Psoas muscle (tissue), 8 donors: Measurements from ENCODE around the gene ATF7. TPM values are rescaled to one million over a fixed set of nuclear protein-coding genes. Genes with fewer than 3 reads are reported as not detected.
"Not testable (repeated sequence)": the region's sequence is repeated elsewhere in the genome, so short reads cannot be mapped to it uniquely, and the experiment has no call there.

Source experiments
- ATAC-seq, 4 donors: fragments of 200-7000 bp; cut with Tn5 transposase; one replicate each; pipeline ENCODE4 v1.9.1; 2020; ENCODE audit warnings: moderate library complexity in 3 of 4, mild to moderate bottlenecking in 2 of 4
- DNase-seq, 2 donors: peaks; one replicate each; pipeline ENCODE4 v3.0.0-alpha.2; 2020
- H3K27ac ChIP-seq: fragments of 200-600 bp; one replicate; pipeline ENCODE4 v1.8.0; 2022
- H3K27me3 ChIP-seq, 3 donors: fragments of 200-600 bp in 1 of 3; one replicate each; pipeline versions ENCODE4 v1.6.1 to v1.8.0; 2013 to 2022; ENCODE audit warnings: low read length in 2 of 3, mild to moderate bottlenecking in 2 of 3, moderate library complexity in 1 of 3; ENCODE audit not compliant: insufficient read depth in 3 of 3
- H3K36me3 ChIP-seq, 2 donors: fragments of 200-600 bp in 1 of 2; one replicate each; pipeline versions ENCODE4 v1.6.1 to v1.8.0; 2013 to 2022; ENCODE audit warnings: low read depth in 1 of 2, mild to moderate bottlenecking in 1 of 2, moderate library complexity in 1 of 2; ENCODE audit not compliant: insufficient read depth in 1 of 2
- H3K4me1 ChIP-seq: fragments of 200-600 bp; one replicate; pipeline ENCODE4 v1.8.0; 2022
- H3K4me3 ChIP-seq: fragments of 200-600 bp; one replicate; pipeline ENCODE4 v1.8.0; 2022; ENCODE audit warnings: mild to moderate bottlenecking
- H3K9me3 ChIP-seq: fragments of 200-600 bp; one replicate; pipeline ENCODE4 v1.8.0; 2022
- CTCF ChIP-seq: fragments of 200-600 bp; IDR thresholded peaks from one replicate; pipeline ENCODE4 v1.8.0; 2022; ENCODE audit warnings: antibody characterized with exemption
- WGBS, 3 donors: extraction: QIAGEN DNeasy Blood & Tissue Kit; methylation state at CpG; one replicate each; pipeline versions ENCODE4 v1.1.6 to v1.1.7; 2013; 5-methylcytosine and 5-hydroxymethylcytosine counted together
- intact Hi-C, 2 donors: fragments of 100-400 bp; cut with DNase I; formaldehyde crosslinking; loops; one replicate each; pipeline versions ENCODE4 v1.11.0 to v1.14.2; 2022
- polyA plus RNA-seq, 3 donors: library from polyadenylated mRNA; stranded (reverse); fragments of 200-250 nt; gene quantifications; one replicate each; pipeline ENCODE4 v1.2.3, GENCODE V29; 2013
- total RNA-seq, 4 donors: library from RNA; stranded (reverse); fragmentation: NEBNext Ultra II Directional in 2 of 4; extraction: Animal tissue kit (Norgen Biotek cat#: 25700) in 2 of 4; gene quantifications; one replicate each; pipeline versions ENCODE4 v1.2.1 to v1.2.4, GENCODE V29; 2021 to 2023
- donor health status: healthy with polysubstance abuse.
- donor health status: DM: no; HTN: no; CAD: no; lungs with moderate emphysema.
- donor health status: Bipolar disorder and iron deficiency.
- donor health status: healthy.
- donor health status: DM: yes; HTN: yes; CAD: no.
- donor health status: DM: no; HTN: no; CAD: no.
- donor health status: DM: no; HTN: no; CAD: no.
- donor health status: DM: yes; HTN: yes; CAD: no.

ATF7 gene
- total and polyA plus RNA-seq, 7 donors, result 15.7 to 32.3 (median 25.4) TPM

- WGBS, 3 donors, result 83 to 92% (median 86%) methylated on average over 2 of the region's 2 CpGs
Observed at GRCh38 chr12:53568809-53569557, 57.2 kb downstream of the ATF7 start.

GRCh38 chr12:53567961-53568808, 58.0 kb downstream of the ATF7 start:
- H3K27ac ChIP-seq, result no peak overlapping the region
- DNase-seq (no peak), ATAC-seq (no peak)
- intact Hi-C loops, result no loop called here
- H3K36me3 ChIP-seq, result peaks cover 0 to 3% of the 10 kb centered on the region in 2 donors
- no peaks in the 10 kb centered on the region for H3K9me3 ChIP-seq
- no peak overlapping the region for H3K4me3 ChIP-seq
- no peaks in the 10 kb centered on the region for H3K27me3 ChIP-seq
- TF ChIP-seq CTCF, result no peak
- H3K4me1 ChIP-seq, result peaks cover 16% of the 10 kb centered on the region
- WGBS, 3 donors, result 85 to 89% (median 88%) methylated on average over 6 of the region's 6 CpGs

More at GRCh38 chr12:53568809-53569557, 57.2 kb downstream of the ATF7 start:
- intact Hi-C loops, result no loop called here
- DNase-seq (no peak), ATAC-seq (no peak)
- Histone ChIP-seq H3K4me3 (no peak overlapping the region), H3K36me3 (peaks cover 0 to 3% of the 10 kb centered on the region in 2 donors), H3K4me1 (peaks cover 8% of the 10 kb centered on the region), H3K27ac (no peak overlapping the region), H3K9me3 (no peaks in the 10 kb centered on the region), H3K27me3 (no peaks in the 10 kb centered on the region)
- TF ChIP-seq CTCF, result no peak

GRCh38 chr12:53565376-53565775, 60.8 kb downstream of the ATF7 start:
- H3K36me3 ChIP-seq, DNase-seq, H3K4me3 ChIP-seq, H3K27ac ChIP-seq, H3K27me3 ChIP-seq, H3K9me3 ChIP-seq, intact Hi-C loops: not testable (repeated sequence)
- WGBS, 3 donors, result 66 to 89% (median 71%) methylated on average over 5 of the region's 5 CpGs
- ATAC-seq, result peak in 3 of 4 donors; percentile 6 to 52 (median 19)
- H3K4me1 ChIP-seq, result peaks cover 20% of the 10 kb centered on the region

- ATAC-seq (peak; percentile 49 to 81 (median 70)), DNase-seq (no peak)
- intact Hi-C loops, result no loop called here
- H3K4me3 ChIP-seq, result no peak overlapping the region
- H3K27ac ChIP-seq, result no peak overlapping the region
- H3K4me1 ChIP-seq, result peaks cover 20% of the 10 kb centered on the region
- H3K36me3 ChIP-seq, result no peaks in the 10 kb centered on the region
- no peaks in the 10 kb centered on the region for H3K27me3 ChIP-seq
- no peak for TF ChIP-seq CTCF
- no peaks in the 10 kb centered on the region for H3K9me3 ChIP-seq
Observed at GRCh38 chr12:53564941-53565340, 61.2 kb downstream of the ATF7 start.

- Histone ChIP-seq H3K27me3 (no peaks in the 10 kb centered on the region), H3K4me3 (no peak overlapping the region), H3K36me3 (no peaks in the 10 kb centered on the region), H3K27ac (peak overlapping the region; percentile 3), H3K4me1 (peaks cover 20% of the 10 kb centered on the region), H3K9me3 (no peaks in the 10 kb centered on the region)
- no peak for ATAC-seq
- DNase-seq, result no peak
- intact Hi-C loops, result no loop called here
- WGBS, 3 donors, result 58 to 85% (median 66%) methylated on average over 2 of the region's 2 CpGs
- no peak for TF ChIP-seq CTCF
Observed at GRCh38 chr12:53564278-53564677, 61.9 kb downstream of the ATF7 start.
